ENCODE measurements around the gene ARHGAP27. TPM values are rescaled to one million over a fixed set of nuclear protein-coding genes. Genes with fewer than 3 reads are reported as not detected.

ARHGAP27 gene
- total and polyA plus RNA-seq, 2 experiments from 2014 or later = 5.6 to 17.7 TPM

- peak in 1 of 2 donors; percentile 44 for DNase-seq (ENCODE audit: low read depth in 1 of 2, low spot score in 1 of 2)
- Histone ChIP-seq H3K4me1 (ENCODE audit: low read depth) (peaks cover 9% of the 10 kb centered on the region), H3K27ac (no peak overlapping the region), H3K4me3 (no peak overlapping the region), H3K27me3 (no peaks in the 10 kb centered on the region), H3K36me3 (no peaks in the 10 kb centered on the region), H3K9me3 (ENCODE audit: low read depth) (no peaks in the 10 kb centered on the region)
- no peak for TF ChIP-seq CTCF (IDR thresholded peaks at IDR 0.05; ENCODE audit: low read depth, low read length)
Measured at GRCh38 chr17:45384047-45384788, 48.5 kb downstream of the ARHGAP27 start.

GRCh38 chr17:45383003-45383402, 49.7 kb downstream of the ARHGAP27 start:
- Histone ChIP-seq H3K36me3 (no peaks in the 10 kb centered on the region), H3K4me1 (ENCODE audit: low read depth) (peaks cover 9% of the 10 kb centered on the region), H3K27me3 (no peaks in the 10 kb centered on the region), H3K9me3 (ENCODE audit: low read depth) (no peaks in the 10 kb centered on the region), H3K27ac (no peak overlapping the region), H3K4me3 (no peak overlapping the region)
- no peak for TF ChIP-seq CTCF (IDR thresholded peaks at IDR 0.05; ENCODE audit: low read depth, low read length)
- DNase-seq (ENCODE audit: low read depth in 1 of 2, low spot score in 1 of 2) = no peak

- no peak for DNase-seq (ENCODE audit: low read depth in 1 of 2, low spot score in 1 of 2)
- Histone ChIP-seq H3K27ac (no peak overlapping the region), H3K27me3 (no peaks in the 10 kb centered on the region), H3K4me1 (ENCODE audit: low read depth) (peaks cover 9% of the 10 kb centered on the region), H3K9me3 (ENCODE audit: low read depth) (no peaks in the 10 kb centered on the region), H3K4me3 (no peak overlapping the region), H3K36me3 (no peaks in the 10 kb centered on the region)
- TF ChIP-seq CTCF (IDR thresholded peaks at IDR 0.05; ENCODE audit: low read depth, low read length) = no peak
Measured at GRCh38 chr17:45382226-45382625, 50.4 kb downstream of the ARHGAP27 start.

- DNase-seq (ENCODE audit: low read depth in 1 of 2, low spot score in 1 of 2) = no peak
- Histone ChIP-seq H3K36me3 (no peaks in the 10 kb centered on the region), H3K4me3 (no peak overlapping the region), H3K4me1 (ENCODE audit: low read depth) (peaks cover 9% of the 10 kb centered on the region), H3K9me3 (ENCODE audit: low read depth) (no peaks in the 10 kb centered on the region), H3K27ac (no peak overlapping the region), H3K27me3 (no peaks in the 10 kb centered on the region)
- no peak for TF ChIP-seq CTCF (IDR thresholded peaks at IDR 0.05; ENCODE audit: low read depth, low read length)
Measured at GRCh38 chr17:45380991-45381390, 51.7 kb downstream of the ARHGAP27 start.

- no peaks in the 10 kb centered on the region for H3K36me3 ChIP-seq
- TF ChIP-seq CTCF (IDR thresholded peaks at IDR 0.05; ENCODE audit: low read depth, low read length) = no peak
- no peak overlapping the region for H3K27ac ChIP-seq
- no peak for DNase-seq (ENCODE audit: low read depth in 1 of 2, low spot score in 1 of 2)
- no peaks in the 10 kb centered on the region for H3K27me3 ChIP-seq
- peaks cover 9% of the 10 kb centered on the region for H3K4me1 ChIP-seq (ENCODE audit: low read depth)
- H3K9me3 ChIP-seq (ENCODE audit: low read depth) = no peaks in the 10 kb centered on the region
- no peak overlapping the region for H3K4me3 ChIP-seq
Measured at GRCh38 chr17:45380046-45380765, 52.5 kb downstream of the ARHGAP27 start.
